Mesenteric fat pad (tissue), 1 donor: Measurements from ENCODE around the gene U2AF2. TPM values are rescaled to one million over a fixed set of nuclear protein-coding genes. Genes with fewer than 3 reads are reported as not detected.
"Not testable (repeated sequence)": the region's sequence is repeated elsewhere in the genome, so short reads cannot be mapped to it uniquely, and the experiment has no call there.

Experiments
- DNase-seq: peaks from one replicate; pipeline ENCODE4 v3.0.0-alpha.2; 2020; ENCODE audit warnings: low spot score
- total RNA-seq: library from RNA; stranded (reverse); fragmentation: NEBNext Ultra II Directional; extraction: Animal tissue kit (Norgen Biotek cat#: 25700); gene quantifications from one replicate; pipeline ENCODE4 v1.2.1, GENCODE V29; 2021
- donor health status: DM: yes; HTN: yes; CAD: no.

U2AF2 gene
- total RNA-seq, 1 donor from 2014 or later = 126 TPM

DNA sequence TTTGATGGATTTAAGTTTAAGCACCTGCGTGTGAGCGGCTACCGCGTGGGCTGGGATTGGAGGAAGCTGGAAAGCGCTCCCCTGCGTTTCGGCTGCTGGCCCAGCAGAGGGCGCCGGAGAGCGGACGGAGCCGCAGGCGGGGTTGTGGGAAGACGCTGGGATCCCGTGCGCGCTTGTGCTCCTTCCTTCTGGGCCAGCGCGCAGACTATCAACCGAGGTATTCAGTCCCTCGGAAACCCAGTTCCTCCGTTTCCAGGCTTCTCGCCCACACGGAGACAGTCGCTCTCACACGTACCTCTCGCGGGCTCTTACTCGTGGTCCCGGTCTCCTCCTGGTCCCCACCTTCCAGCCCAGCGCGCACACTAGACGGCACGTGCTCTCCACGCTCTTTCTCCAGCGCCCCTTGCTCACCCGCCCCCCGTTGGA, 49.0 kb downstream of the U2AF2 start:
- peak; percentile 91 for DNase-seq

DNA sequence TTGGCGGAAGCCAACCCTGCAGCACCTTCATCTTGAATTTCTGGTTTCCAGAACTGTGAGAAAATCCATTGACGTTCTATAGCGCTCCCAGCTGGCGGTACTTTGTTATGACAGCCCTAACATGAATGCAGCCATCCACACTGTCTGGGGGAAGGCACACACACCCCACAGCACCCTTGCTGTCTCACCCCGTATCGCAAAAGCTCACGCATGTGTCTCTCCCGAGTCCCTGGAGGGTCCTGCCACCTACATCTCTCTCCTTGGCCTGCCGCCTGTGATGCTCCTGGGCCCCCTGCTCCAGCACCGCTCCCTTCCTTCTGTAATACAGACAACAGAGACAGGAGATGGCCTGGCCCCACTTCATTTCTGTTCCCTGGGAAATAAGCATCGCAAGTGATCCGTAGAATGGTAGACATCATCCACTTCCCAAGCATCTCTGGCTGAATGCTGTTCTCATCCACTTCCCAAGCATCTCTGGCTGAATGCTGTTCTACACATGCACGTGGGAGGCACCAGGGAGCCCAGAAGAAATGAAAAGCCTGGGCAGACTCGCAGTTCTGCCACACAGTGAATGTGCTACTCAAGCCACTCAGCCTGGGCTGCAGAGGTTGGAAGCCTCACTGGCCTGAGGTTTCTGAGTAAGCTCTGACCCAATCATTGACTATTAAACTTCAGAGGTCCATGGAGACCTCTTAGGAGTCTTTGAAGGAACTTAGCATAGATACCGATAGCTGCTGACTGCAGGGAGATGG, 49.8 kb downstream of the U2AF2 start:
- no peak for DNase-seq

GRCh38 chr19:55705972-55706371, 51.1 kb downstream of the U2AF2 start:
- DNase-seq = no peak

- no peak for DNase-seq
Measured at GRCh38 chr19:55711719-55712118, 56.9 kb downstream of the U2AF2 start.

GRCh38 chr19:55712804-55713631, 58.2 kb downstream of the U2AF2 start:
- DNase-seq = no peak

- DNase-seq = no peak
Measured at GRCh38 chr19:55716531-55716930, 61.7 kb downstream of the U2AF2 start.

DNA sequence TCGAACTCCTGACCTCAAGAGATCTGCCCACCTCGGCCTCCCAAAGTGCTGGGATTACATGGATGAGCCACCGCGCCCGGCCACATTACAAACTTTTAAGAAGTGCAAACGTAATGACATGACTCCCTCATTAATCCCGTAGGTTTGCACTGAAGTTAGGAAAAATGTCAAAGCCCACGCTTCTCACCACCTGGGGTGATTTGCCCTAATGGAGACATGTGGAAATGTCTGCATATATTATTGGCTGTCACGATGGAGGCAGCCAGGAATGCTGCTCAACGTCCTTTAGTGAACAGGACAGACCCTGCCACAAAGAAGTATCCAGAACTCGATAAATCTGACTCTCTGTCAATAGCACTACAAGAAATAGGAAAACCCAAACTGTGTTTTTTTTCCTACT, 62.4 kb downstream of the U2AF2 start:
- no peak for DNase-seq

- not testable (repeated sequence) for DNase-seq
Measured at GRCh38 chr19:55717879-55718711, 63.3 kb downstream of the U2AF2 start.

- DNase-seq = no peak
Measured at GRCh38 chr19:55720214-55720746, 65.4 kb downstream of the U2AF2 start.

GRCh38 chr19:55720801-55721200, 66.0 kb downstream of the U2AF2 start:
- no peak for DNase-seq

DNA sequence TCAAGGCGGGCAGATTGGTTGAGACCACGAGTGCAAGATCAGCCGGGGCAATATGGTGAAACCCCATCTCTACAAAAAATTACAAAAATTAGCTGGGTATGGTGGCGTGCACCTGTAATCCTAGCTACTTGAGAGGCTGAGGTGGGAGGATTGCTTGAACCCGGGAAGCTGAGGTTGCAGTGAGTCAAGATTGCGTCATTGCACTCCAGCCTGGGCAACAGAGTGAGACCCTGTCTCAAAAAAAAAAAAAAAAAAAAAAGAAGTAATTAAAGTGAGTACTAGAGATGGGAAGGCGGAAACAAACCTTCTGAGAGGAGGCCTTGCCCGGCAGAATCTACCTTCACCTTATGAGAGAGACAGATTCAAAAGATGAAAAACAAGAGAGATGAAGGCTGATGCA, 68.7 kb downstream of the U2AF2 start:
- DNase-seq = no peak

Other genes with a start within 250 kb of the U2AF2 start
- gene UBE2S, start 247.2 kb upstream of the U2AF2 start, total RNA-seq = 24.2 TPM
- not detected for gene SHISA7, start 211.7 kb upstream of the U2AF2 start, total RNA-seq
- gene ISOC2, start 193.4 kb upstream of the U2AF2 start, total RNA-seq = 53.2 TPM
- gene C19orf85, start 190.3 kb upstream of the U2AF2 start, total RNA-seq = not detected
- gene ZNF628, start 178.4 kb upstream of the U2AF2 start, total RNA-seq = 9.7 TPM
- 7.3 TPM for gene NAT14, start 169.8 kb upstream of the U2AF2 start, total RNA-seq
- 13.9 TPM for gene SSC5D, start 166.6 kb upstream of the U2AF2 start, total RNA-seq
- not detected for gene SBK2, start 117.9 kb upstream of the U2AF2 start, total RNA-seq
- gene SBK3, start 109.5 kb upstream of the U2AF2 start, total RNA-seq = 1.7 TPM
- gene ZNF579, start 74.2 kb upstream of the U2AF2 start, total RNA-seq = 10.9 TPM
- gene FIZ1, start 55.5 kb upstream of the U2AF2 start, total RNA-seq = 12.8 TPM
- gene ZNF524, start 54.7 kb upstream of the U2AF2 start, total RNA-seq = 19.1 TPM
- 12.0 TPM for gene ZNF865, start 49.4 kb upstream of the U2AF2 start, total RNA-seq
- gene ZNF784, start 30.5 kb upstream of the U2AF2 start, total RNA-seq = 4.5 TPM
- gene ZNF580, start 14.0 kb upstream of the U2AF2 start, total RNA-seq = 39.6 TPM
- gene ZNF581, start 11.4 kb upstream of the U2AF2 start, total RNA-seq = 11.3 TPM
- 16.4 TPM for gene CCDC106, start 6.8 kb upstream of the U2AF2 start, total RNA-seq
- 114 TPM for gene EPN1, start 20.2 kb downstream of the U2AF2 start, total RNA-seq
- not detected for gene NLRP9, start 83.4 kb downstream of the U2AF2 start, total RNA-seq
- gene RFPL4A, start 104.1 kb downstream of the U2AF2 start, total RNA-seq = not detected
- gene RFPL4AL1, start 114.1 kb downstream of the U2AF2 start, total RNA-seq = not detected
- not detected for gene NLRP11, start 177.0 kb downstream of the U2AF2 start, total RNA-seq
- not detected for gene NLRP4, start 181.5 kb downstream of the U2AF2 start, total RNA-seq